SKM-1 (cell line): ENCODE results near the gene NOP53.
"Not testable (repeated sequence)": the region's sequence is repeated elsewhere in the genome, so short reads cannot be mapped to it uniquely, and the experiment has no call there.

Experiments used
- DNase-seq: peaks from one replicate; lab custom pipeline; 2025; ENCODE audit not compliant: unreplicated experiment; lab: John Stamatoyannopoulos, UW

NOP53 gene

GRCh38 chr19:47745010-47745901 lies at the start of gene NOP53:
Gene NOP53, plus strand, starts transcription at chr19:47745546. Its CDS starts 14 bp downstream, at chr19:47745560.
- peak; percentile 25 for DNase-seq

DNA sequence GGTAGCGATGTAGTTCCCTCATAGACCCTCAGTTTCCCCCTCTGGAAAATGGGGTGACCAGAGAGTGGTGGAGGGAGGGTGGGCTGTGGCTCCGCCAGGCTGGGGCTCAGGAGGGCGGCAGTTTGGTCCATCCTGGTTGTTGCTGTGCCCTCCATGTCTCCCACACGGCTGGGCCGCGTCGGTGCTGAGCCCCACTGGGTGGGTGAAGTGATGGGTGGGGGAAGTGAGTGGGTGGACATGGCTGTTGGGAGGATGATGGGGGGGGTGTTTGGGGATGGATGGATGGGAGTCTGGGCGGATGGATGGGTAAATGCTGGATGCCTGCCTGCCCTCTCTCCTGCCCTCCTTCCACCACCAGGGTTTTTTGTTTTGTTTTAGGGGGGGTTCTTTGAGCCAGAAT lies 48.7 kb upstream of the NOP53 start:
- DNase-seq, result no peak

DNA sequence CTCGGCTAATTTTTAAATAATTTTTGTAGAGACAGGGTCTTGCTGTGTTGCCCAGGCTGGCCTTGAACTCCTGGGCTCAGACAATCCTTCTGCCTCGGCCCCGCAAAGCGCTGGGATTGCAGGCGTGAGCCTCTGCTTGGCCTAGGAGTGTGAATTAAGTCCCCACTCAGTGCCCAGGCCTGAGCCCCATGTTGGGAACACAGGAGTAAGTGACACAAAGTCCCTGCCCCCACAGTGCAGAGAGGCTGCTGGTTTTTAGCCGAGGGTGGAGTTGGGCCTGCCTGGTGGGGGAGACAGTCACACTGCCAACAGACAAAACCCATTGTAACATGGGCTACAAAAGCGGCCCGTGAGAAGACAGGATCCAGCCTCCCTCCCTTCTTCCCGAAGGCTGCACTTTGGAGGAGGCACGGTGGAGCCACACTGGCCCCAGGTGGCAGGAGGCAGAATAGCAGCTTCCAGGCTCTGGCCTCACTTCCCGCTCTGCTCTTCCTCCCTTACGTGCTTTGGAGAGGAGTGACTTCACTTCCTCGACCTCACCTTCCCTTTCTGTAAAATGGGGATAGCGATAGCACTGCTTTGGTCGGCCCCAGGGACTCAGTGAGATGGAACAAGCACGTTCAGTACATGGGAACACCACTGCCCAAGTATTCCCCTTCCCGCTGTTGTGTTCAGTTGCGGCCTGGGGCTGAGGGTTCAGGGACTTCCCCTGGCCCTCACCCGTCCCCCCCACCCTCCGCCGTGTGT lies 47.3 kb upstream of the NOP53 start:
- peak; percentile 38 for DNase-seq

DNA sequence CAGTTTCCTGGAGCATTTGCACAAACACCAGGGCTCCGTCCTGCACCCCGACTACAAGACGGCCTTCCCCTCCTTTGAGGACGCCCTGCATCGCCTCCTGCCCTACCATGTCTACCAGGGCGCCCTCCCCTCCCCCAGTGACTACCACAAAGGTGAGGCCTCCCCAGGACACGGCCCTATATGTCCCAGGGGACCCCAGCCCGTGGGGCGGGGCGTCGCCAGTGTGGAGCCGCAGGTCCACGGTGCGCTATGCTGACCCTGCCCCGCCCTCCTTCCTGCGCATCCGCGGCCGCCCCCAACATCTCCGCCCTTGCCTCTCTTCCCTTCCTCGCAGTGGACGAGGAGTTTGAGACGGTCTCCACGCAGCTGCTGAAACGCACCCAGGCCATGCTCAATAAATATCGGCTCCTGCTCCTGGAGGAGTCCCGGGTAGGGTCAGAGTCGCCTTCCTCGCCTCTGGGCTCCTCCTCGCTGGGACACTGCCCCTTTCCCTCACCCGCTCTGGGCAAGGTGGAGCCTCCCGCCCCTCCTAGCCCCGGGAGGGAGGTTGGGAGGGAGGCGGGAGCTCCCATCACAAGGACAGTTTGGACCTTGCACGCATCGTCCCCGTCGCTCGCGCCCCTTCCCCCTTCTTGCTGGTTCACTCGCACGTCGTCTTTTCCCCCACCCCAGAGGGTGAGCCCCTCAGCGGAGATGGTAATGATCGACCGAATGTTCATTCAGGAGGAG lies 46.6 kb upstream of the NOP53 start:
- DNase-seq, result no peak

DNA sequence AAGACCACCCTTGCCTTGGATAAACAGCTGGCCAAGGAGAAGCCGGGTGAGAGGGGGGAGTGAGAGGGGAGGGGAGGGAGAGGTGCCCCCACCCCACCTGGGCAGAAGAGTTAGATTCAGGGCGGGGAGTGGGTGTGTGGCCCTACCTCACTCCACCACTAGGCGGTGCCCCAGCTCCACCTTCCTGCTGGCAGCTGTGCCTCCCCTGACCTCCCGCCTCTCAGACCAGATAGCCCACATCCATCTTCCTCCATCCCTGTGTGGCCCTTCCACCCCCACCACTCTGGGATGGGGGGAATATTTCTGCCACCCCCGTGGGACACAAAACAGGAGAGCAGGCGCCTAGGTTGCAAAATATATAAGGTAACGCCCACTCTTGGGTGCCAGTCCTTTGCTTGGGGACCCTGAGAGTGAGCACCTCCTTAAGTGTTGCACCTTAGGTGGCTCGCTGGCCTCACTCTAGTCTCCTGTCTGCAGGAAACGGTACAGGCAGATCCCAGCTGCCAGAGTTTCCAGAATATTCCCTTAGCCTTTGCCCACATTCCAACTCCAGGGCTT lies 45.9 kb upstream of the NOP53 start:
- no peak for DNase-seq

- no peak for DNase-seq
These were observed 44.2 kb upstream of the NOP53 start for GRCh38 chr19:47700934-47701716.

GRCh38 chr19:47701717-47702552 lies 43.4 kb upstream of the NOP53 start:
- no peak for DNase-seq

- DNase-seq, result no peak
These were observed 42.7 kb upstream of the NOP53 start for GRCh38 chr19:47702671-47703070.

DNA sequence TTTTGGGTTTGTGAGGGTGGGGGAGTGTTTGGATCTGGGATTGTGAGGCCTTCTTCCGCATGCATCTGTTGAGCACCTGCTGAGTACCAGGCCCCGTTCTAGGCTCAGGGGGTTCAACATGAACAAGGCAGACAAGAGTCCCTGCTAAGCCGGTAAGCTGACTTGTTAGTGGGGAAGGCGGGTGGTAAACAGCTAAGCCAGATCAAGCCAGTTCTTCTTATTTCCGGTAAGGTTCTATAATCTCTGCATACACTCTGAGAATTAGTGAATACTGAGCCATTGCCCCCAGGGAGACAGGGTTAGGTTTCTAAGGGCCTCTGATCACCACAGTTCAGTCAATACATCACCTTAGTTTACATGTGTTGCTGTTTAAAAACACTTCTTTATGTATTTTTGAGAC lies 42.0 kb upstream of the NOP53 start:
- DNase-seq, result no peak

DNA sequence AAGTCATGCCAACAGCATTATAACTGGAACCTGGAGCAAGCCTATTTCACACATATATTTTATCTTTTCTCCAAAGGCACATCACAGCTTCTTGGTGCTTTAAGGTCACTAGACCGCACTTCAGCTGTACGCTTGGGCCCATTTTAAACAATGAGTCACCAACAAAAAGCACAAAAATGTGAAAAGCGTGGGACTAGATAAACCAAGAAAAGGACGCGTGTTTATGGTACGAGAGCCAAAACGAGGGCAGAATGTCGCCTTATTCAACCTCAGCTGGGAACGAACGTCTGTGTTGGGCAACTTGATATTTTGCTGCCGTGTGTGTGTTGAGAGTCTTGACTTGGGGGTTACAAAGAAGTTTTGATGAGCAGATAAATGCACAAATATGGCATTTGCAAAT lies 41.3 kb upstream of the NOP53 start:
- no peak for DNase-seq

- DNase-seq, result no peak
These were observed 40.7 kb upstream of the NOP53 start for GRCh38 chr19:47704656-47705055.

DNA sequence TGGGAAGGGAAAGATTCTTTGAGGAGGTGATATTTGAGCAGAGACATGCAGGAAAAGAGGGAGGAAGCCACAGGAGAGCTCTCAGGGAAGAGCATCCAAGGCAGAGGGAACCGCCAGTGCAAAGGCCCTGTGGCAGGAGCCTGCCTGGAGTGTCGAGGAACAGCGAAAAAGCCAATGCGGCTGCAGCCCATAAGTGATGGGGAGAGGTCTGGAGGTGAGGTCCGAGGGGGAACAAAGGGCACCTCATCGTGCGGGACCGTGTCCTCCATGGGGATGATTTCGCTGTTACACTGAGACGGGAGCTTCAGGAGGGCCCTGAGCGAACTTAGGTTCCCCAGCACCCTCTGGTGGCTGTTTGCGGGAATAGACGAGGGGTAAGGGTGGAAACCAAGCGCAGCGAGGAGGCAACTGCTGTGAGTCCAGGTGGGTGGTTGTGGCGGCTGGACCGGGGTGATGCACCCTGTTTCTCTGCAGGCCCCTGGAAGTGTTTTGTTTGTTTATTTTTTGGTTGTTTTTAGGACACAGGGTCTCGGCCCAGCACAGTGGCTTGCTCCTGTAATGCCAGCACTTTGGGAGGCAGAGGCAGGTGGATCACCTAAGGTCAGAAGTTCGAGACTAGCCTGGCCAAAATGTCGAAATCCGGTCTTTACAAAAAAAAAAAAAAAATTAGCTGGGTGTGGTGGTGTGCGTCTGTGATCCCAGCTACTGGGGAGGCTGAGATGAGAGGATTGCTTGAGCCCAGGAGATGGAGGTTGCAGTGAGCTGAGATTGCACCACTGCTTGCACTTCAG lies 38.0 kb upstream of the NOP53 start:
- no peak for DNase-seq

DNA sequence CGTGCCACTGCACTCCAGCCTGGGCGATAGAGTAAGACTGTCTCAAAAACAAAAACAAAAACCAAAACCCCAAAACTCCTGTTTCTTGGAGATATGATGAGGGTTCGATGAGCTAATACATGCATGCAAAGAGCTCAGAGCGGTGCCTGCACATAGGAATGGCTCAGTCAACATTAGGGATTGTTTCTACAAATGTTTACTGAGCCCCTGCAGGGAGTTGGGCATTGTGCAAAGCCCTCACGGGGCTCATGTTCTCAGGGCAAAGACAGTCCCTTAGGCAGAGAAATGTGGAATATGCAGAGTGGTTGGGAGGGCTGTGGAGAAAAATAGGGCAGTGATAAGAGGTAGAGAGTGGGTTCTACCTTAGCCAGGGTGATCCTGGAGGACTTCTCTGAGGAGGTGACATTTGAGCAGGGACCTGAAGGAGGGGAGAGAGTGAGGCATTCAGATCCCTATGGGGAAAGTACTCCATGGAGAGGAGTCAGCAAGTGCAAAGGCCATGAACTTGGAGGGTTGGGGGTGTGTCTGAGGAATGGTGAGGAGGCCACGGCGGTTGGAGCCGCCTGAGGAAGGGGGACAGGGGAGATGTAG lies 33.6 kb upstream of the NOP53 start:
- DNase-seq, result no peak

- DNase-seq, result no peak
These were observed 32.0 kb upstream of the NOP53 start, which contains the start of gene EHD2 for GRCh38 chr19:47713046-47714021. Gene EHD2, plus strand, starts transcription at chr19:47713422. Its CDS starts 3,191 bp downstream, at chr19:47716613.

DNA sequence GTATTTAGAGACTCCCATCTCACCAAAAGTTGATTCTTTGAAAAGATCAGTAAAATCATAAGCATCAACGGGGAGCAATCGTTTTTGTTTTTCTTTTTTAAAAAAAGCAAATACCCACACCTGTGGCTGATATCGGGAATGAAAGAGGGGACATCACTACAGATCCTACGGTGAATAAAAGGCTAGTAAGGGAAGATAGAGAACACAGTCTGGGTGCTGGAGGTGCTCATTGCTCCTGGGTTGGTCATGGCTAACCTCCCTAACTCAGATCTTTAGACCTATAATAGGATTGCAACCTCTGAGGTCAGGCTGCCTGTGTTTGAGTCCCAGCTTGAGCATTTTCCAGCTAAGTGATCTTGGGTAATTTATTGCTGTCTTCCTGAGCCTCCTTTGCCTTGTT lies 31.0 kb upstream of the NOP53 start:
- DNase-seq, result no peak

- not testable (repeated sequence) for DNase-seq
These were observed 30.5 kb upstream of the NOP53 start for GRCh38 chr19:47714855-47715254.

- no peak for DNase-seq
These were observed 28.9 kb upstream of the NOP53 start for GRCh38 chr19:47716270-47716937.
